Keratinocyte (primary cell): ENCODE data around the gene SLCO2B1.

Experiments
- EZH2 ChIP-seq: IDR thresholded peaks from one replicate; pipeline ENCODE4 v1.6.1; 2012; ENCODE audit warnings: inconsistent platforms, mild to moderate bottlenecking, low read length, moderate library complexity
- TF ChIP-seq, protein P1 (sequence below), 3 experiments: IDR thresholded peaks in 1 of 3; conservative IDR thresholded peaks in 1 of 3; optimal IDR thresholded peaks in 1 of 3; 2 replicates in 2 of 3; 3 replicates in 1 of 3; pipeline versions ENCODE3 to v1.5.1; 2011; ENCODE audit warnings: low read length in 3 of 3, mild to moderate bottlenecking in 3 of 3, moderate library complexity in 2 of 3, control low read depth in 1 of 3, inconsistent platforms in 1 of 3; ENCODE audit not compliant: insufficient read depth in 2 of 3; ENCODE audit errors: extremely low read depth in 1 of 3

GRCh38 chr11:75174781-75175370 lies 24.0 kb downstream of the SLCO2B1 start:
- TF ChIP-seq, protein P1, sequence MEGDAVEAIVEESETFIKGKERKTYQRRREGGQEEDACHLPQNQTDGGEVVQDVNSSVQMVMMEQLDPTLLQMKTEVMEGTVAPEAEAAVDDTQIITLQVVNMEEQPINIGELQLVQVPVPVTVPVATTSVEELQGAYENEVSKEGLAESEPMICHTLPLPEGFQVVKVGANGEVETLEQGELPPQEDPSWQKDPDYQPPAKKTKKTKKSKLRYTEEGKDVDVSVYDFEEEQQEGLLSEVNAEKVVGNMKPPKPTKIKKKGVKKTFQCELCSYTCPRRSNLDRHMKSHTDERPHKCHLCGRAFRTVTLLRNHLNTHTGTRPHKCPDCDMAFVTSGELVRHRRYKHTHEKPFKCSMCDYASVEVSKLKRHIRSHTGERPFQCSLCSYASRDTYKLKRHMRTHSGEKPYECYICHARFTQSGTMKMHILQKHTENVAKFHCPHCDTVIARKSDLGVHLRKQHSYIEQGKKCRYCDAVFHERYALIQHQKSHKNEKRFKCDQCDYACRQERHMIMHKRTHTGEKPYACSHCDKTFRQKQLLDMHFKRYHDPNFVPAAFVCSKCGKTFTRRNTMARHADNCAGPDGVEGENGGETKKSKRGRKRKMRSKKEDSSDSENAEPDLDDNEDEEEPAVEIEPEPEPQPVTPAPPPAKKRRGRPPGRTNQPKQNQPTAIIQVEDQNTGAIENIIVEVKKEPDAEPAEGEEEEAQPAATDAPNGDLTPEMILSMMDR (optimal IDR thresholded peaks at IDR 0.05 in 1 of 3, IDR thresholded peaks at IDR 0.05 in 1 of 3, conservative IDR thresholded peaks at IDR 0.05 in 1 of 3; ENCODE audit: extremely low read depth in 1 of 3, insufficient read depth in 2 of 3, low read length in 3 of 3): no peak
- TF ChIP-seq EZH2: no peak
